ENCODE measurements around the gene NRXN2.

DNA sequence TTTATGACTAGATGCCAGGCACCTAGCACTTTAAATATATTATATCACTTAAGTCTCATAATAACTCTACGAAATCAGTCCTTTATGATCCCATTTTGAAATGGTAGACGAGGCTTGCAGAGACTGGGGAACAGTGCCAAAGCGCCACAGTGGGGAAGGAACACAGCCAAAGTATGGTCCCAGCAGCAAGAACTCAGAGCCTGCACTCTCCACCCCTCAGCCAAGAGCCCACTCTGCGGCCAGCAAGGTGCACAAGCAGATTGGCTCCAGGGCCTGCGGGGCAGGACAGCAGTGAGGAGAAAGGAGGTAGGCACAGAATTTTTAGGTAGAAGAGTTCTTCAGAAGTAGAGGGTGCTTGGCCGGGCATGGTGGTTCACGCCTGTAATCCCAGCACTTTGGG, 61.4 kb downstream of the NRXN2 start:
- TF ChIP-seq, protein P1, sequence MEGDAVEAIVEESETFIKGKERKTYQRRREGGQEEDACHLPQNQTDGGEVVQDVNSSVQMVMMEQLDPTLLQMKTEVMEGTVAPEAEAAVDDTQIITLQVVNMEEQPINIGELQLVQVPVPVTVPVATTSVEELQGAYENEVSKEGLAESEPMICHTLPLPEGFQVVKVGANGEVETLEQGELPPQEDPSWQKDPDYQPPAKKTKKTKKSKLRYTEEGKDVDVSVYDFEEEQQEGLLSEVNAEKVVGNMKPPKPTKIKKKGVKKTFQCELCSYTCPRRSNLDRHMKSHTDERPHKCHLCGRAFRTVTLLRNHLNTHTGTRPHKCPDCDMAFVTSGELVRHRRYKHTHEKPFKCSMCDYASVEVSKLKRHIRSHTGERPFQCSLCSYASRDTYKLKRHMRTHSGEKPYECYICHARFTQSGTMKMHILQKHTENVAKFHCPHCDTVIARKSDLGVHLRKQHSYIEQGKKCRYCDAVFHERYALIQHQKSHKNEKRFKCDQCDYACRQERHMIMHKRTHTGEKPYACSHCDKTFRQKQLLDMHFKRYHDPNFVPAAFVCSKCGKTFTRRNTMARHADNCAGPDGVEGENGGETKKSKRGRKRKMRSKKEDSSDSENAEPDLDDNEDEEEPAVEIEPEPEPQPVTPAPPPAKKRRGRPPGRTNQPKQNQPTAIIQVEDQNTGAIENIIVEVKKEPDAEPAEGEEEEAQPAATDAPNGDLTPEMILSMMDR (IDR thresholded peaks at IDR 0.05), result no peak
- TF ChIP-seq POLR2AphosphoS5 (IDR thresholded peaks at IDR 0.05; ENCODE audit: low read depth, low read length), result no peak
